Smooth muscle cell (in vitro differentiated cells): ENCODE measurements around the gene RFX3. TPM values are rescaled to one million over a fixed set of nuclear protein-coding genes. Genes with fewer than 3 reads are reported as not detected.
"Not testable (repeated sequence)": the region's sequence is repeated elsewhere in the genome, so short reads cannot be mapped to it uniquely, and the experiment has no call there.

Experiments
- DNase-seq: peaks from one replicate; lab custom pipeline; 2025; ENCODE audit not compliant: unreplicated experiment; lab: John Stamatoyannopoulos, UW
- H2AFZ ChIP-seq: fragments of 200-600 bp; sonication (generic); 2 replicates; pipeline ENCODE4 v1.6.0; 2016; ENCODE audit warnings: antibody characterized with exemption, low read depth, mild to moderate bottlenecking
- H3F3A ChIP-seq: fragments of 200-600 bp; sonication (generic); 2 replicates; pipeline ENCODE4 v1.6.0; 2017; ENCODE audit warnings: antibody characterized with exemption, low read depth
- H3K27ac ChIP-seq: fragments of 200-600 bp; sonication (generic); 2 replicates; pipeline ENCODE4 v1.5.1; 2016; ENCODE audit warnings: low read depth, mild to moderate bottlenecking
- H3K27me3 ChIP-seq: fragments of 200-600 bp; sonication (generic); 2 replicates; pipeline ENCODE4 v1.6.1; 2016; ENCODE audit warnings: low read depth, mild to moderate bottlenecking
- H3K36me3 ChIP-seq: fragments of 200-600 bp; sonication (generic); 2 replicates; pipeline ENCODE4 v1.5.1; 2016; ENCODE audit warnings: low read depth
- H3K4me1 ChIP-seq: fragments of 200-600 bp; sonication (generic); 2 replicates; pipeline ENCODE4 v1.5.1; 2016; ENCODE audit warnings: low read depth
- H3K4me2 ChIP-seq: fragments of 200-600 bp; sonication (generic); 2 replicates; pipeline ENCODE4 v1.6.0; 2016; ENCODE audit warnings: mild to moderate bottlenecking
- H3K4me3 ChIP-seq: fragments of 200-600 bp; sonication (generic); 2 replicates; pipeline ENCODE4 v1.5.1; 2016; ENCODE audit warnings: mild to moderate bottlenecking
- H3K79me2 ChIP-seq: fragments of 200-600 bp; sonication (generic); 2 replicates; pipeline ENCODE4 v1.6.0; 2016; ENCODE audit warnings: low read depth, mild to moderate bottlenecking
- H3K9ac ChIP-seq: fragments of 200-600 bp; sonication (generic); 2 replicates; pipeline ENCODE4 v1.6.0; 2016; ENCODE audit warnings: low read depth
- H3K9me3 ChIP-seq: fragments of 200-600 bp; sonication (generic); replicated peaks from 2 replicates; pipeline ENCODE4 v1.5.1; 2016; ENCODE audit warnings: low read depth
- H4K20me1 ChIP-seq: fragments of 200-600 bp; sonication (generic); 2 replicates; pipeline ENCODE4 v1.6.0; 2016; ENCODE audit warnings: low read depth
- WGBS: methylation state at CpG from one replicate; pipeline ENCODE4 v1.1.7; 2016; ENCODE audit warnings: low lambda C conversion rate; 5-methylcytosine and 5-hydroxymethylcytosine counted together
- polyA plus RNA-seq: library from polyadenylated mRNA; unstranded; fragments of >200 nt; fragmentation: Nextera tagmentation; extraction: Ambion mirVana; gene quantifications from 2 replicates; pipeline ENCODE4 v1.2.1, GENCODE V29; 2016
- total RNA-seq: library from RNA; depleted of rRNA; stranded (reverse); fragments of >200 nt; gene quantifications from 2 replicates; pipeline ENCODE4 v1.2.3, GENCODE V29; 2014
- TF ChIP-seq, protein P1 (sequence below): fragments of 200-600 bp; sonication (generic); IDR thresholded peaks from 2 replicates; pipeline ENCODE4 v1.5.1; 2017; ENCODE audit warnings: borderline replicate concordance, mild to moderate bottlenecking, antibody characterized with exemption; ENCODE audit not compliant: insufficient read depth, poor library complexity, severe bottlenecking

RFX3 gene
- total and polyA plus RNA-seq, 2 experiments from 2014 or later = 4.4 to 14.1 TPM

GRCh38 chr9:3330792-3331420 lies 194.9 kb downstream of the RFX3 start:
- no peaks in the 10 kb centered on the region for H3F3A ChIP-seq
- TF ChIP-seq, protein P1, sequence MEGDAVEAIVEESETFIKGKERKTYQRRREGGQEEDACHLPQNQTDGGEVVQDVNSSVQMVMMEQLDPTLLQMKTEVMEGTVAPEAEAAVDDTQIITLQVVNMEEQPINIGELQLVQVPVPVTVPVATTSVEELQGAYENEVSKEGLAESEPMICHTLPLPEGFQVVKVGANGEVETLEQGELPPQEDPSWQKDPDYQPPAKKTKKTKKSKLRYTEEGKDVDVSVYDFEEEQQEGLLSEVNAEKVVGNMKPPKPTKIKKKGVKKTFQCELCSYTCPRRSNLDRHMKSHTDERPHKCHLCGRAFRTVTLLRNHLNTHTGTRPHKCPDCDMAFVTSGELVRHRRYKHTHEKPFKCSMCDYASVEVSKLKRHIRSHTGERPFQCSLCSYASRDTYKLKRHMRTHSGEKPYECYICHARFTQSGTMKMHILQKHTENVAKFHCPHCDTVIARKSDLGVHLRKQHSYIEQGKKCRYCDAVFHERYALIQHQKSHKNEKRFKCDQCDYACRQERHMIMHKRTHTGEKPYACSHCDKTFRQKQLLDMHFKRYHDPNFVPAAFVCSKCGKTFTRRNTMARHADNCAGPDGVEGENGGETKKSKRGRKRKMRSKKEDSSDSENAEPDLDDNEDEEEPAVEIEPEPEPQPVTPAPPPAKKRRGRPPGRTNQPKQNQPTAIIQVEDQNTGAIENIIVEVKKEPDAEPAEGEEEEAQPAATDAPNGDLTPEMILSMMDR = no peak
- H3K27ac ChIP-seq = no peak overlapping the region
- no peaks in the 10 kb centered on the region for H4K20me1 ChIP-seq
- H2AFZ ChIP-seq = no peak overlapping the region
- H3K79me2 ChIP-seq = peaks cover 4% of the 10 kb centered on the region
- no peak overlapping the region for H3K4me3 ChIP-seq
- H3K27me3 ChIP-seq = no peaks in the 10 kb centered on the region
- DNase-seq = no peak
- H3K36me3 ChIP-seq = no peaks in the 10 kb centered on the region
- H3K9ac ChIP-seq = no peak overlapping the region
- no peak overlapping the region for H3K4me2 ChIP-seq
- peaks cover 14% of the 10 kb centered on the region for H3K4me1 ChIP-seq
- no peaks in the 10 kb centered on the region for H3K9me3 ChIP-seq

GRCh38 chr9:3329361-3329760 lies 196.4 kb downstream of the RFX3 start:
- H4K20me1 ChIP-seq = no peaks in the 10 kb centered on the region
- H3K27me3 ChIP-seq = no peaks in the 10 kb centered on the region
- WGBS = 89% methylated on average over 2 of the region's 2 CpGs

DNA sequence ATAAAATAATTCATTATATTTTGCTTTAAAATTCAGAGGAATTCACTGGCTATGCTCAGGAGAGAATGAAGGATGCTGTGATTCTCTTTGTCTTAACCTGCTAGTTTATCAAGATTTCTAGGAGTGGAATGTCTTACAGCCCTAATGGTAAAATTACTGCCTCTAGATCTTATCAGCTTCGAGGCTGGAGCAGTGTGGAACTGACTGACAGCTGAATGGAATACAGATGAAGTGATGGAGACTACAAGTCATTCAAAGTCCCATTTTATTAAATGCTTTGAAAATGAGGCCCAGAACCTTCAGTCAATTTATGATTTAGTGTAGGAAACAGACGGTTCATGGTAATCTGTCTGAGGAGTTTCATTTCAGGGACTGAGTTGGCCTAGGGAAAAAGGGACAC lies 202.1 kb downstream of the RFX3 start:
- Histone ChIP-seq H3K9ac (no peak overlapping the region), H2AFZ (no peak overlapping the region), H3K9me3 (no peaks in the 10 kb centered on the region), H3K27me3 (no peaks in the 10 kb centered on the region), H3K36me3 (no peaks in the 10 kb centered on the region), H3K4me3 (no peak overlapping the region), H3F3A (no peaks in the 10 kb centered on the region), H3K4me1 (no peaks in the 10 kb centered on the region), H3K79me2 (no peaks in the 10 kb centered on the region), H3K4me2 (no peak overlapping the region), H4K20me1 (no peaks in the 10 kb centered on the region), H3K27ac (no peak overlapping the region)
- 32% methylated on average over 2 of the region's 2 CpGs for WGBS
- DNase-seq = no peak
- TF ChIP-seq, protein P1 = no peak

More at GRCh38 chr9:3329361-3329760, 196.4 kb downstream of the RFX3 start:
- H3K4me3 ChIP-seq = no peak overlapping the region
- no peak overlapping the region for H2AFZ ChIP-seq
- H3K9ac ChIP-seq = no peak overlapping the region
- H3K79me2 ChIP-seq = peaks cover 4% of the 10 kb centered on the region
- H3K4me2 ChIP-seq = no peak overlapping the region
- TF ChIP-seq, protein P1 = no peak
- H3K9me3 ChIP-seq = no peaks in the 10 kb centered on the region
- peaks cover 14% of the 10 kb centered on the region for H3K4me1 ChIP-seq
- H3K27ac ChIP-seq = no peak overlapping the region
- no peak for DNase-seq
- H3K36me3 ChIP-seq = no peaks in the 10 kb centered on the region
- H3F3A ChIP-seq = no peaks in the 10 kb centered on the region

DNA sequence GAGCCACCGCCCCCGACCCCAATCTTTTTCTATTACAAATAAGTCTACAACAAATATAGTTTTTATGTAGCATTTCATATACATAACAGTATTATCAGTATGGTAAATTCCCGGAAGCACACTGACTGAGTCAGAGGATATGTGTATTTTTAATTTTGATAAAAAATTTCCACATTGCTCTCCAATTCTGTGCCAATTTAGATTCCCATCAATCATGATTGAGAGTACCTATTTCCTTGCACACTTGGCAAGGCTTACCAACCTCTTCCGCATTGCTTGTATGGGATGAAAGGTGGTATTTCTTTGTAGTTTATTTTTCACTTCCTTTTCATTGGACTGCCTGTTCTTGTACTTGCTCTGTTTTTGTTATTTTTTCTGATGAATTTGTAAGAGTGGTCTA lies 204.6 kb downstream of the RFX3 start:
- no peaks in the 10 kb centered on the region for H3K4me1 ChIP-seq
- no peaks in the 10 kb centered on the region for H3K9me3 ChIP-seq
- H3K79me2 ChIP-seq = no peaks in the 10 kb centered on the region
- no peak overlapping the region for H2AFZ ChIP-seq
- H3K27me3 ChIP-seq = no peaks in the 10 kb centered on the region
- no peak overlapping the region for H3K4me2 ChIP-seq
- no peak overlapping the region for H3K4me3 ChIP-seq
- TF ChIP-seq, protein P1 = no peak
- H3K9ac ChIP-seq = no peak overlapping the region
- no peaks in the 10 kb centered on the region for H4K20me1 ChIP-seq
- DNase-seq = no peak
- WGBS = 95% methylated on average over 4 of the region's 4 CpGs
- no peak overlapping the region for H3K27ac ChIP-seq
- H3F3A ChIP-seq = no peaks in the 10 kb centered on the region
- no peaks in the 10 kb centered on the region for H3K36me3 ChIP-seq

- H3F3A ChIP-seq, H3K9ac ChIP-seq, H4K20me1 ChIP-seq, H3K27me3 ChIP-seq, H3K79me2 ChIP-seq, H3K27ac ChIP-seq, H3K9me3 ChIP-seq, H3K4me3 ChIP-seq, H3K36me3 ChIP-seq, H3K4me2 ChIP-seq, DNase-seq, H2AFZ ChIP-seq: not testable (repeated sequence)
- WGBS = 97% methylated on average over 9 of the region's 9 CpGs
- peaks cover 12% of the 10 kb centered on the region for H3K4me1 ChIP-seq
Measured at GRCh38 chr9:3312595-3312994, 213.2 kb downstream of the RFX3 start.
